Panc1 (cell line): Measurements from ENCODE around the gene TSPAN5. TPM values are rescaled to one million over a fixed set of nuclear protein-coding genes. Genes with fewer than 3 reads are reported as not detected.

Experiments
- ATAC-seq: fragments of 200-7000 bp; cut with Tn5 transposase; 2 replicates; pipeline ENCODE4 v1.9.1; 2020; ENCODE audit warnings: mild to moderate bottlenecking, moderate library complexity
- BruUV-seq: library from RNA; stranded (reverse); fragments of 400-500 nt; replicated peaks from 2 replicates; lab custom pipeline; 2021; lab: Mats Ljungman, UMichigan
- CTCF ChIA-PET: fragments of 300-600 bp; sonication (Branson Sonifier 250); formaldehyde crosslinking; loops from one replicate; lab custom pipeline; 2022; ENCODE audit warnings: antibody characterized with exemption; lab: Charles Lee
- POLR2A ChIA-PET: fragments of 300-600 bp; sonication (Branson Sonifier 250); formaldehyde crosslinking; loops from one replicate; lab custom pipeline; 2022; ENCODE audit warnings: antibody characterized with exemption; lab: Charles Lee
- DNase-seq: peaks from one replicate; pipeline ENCODE4 v3.0.0-alpha.2; 2010; ENCODE audit warnings: low read depth, low spot score
- H3K27ac ChIP-seq: 2 replicates; pipeline ENCODE4 v1.5.1; 2011; ENCODE audit warnings: mild to moderate bottlenecking, low read length, inconsistent platforms
- H3K27me3 ChIP-seq: fragments of 200-500 bp; sonication (Bioruptor generic); 2 replicates; pipeline ENCODE4 v1.6.0; 2014; ENCODE audit warnings: low read length, inconsistent platforms; ENCODE audit not compliant: control insufficient read depth, insufficient read depth
- H3K36me3 ChIP-seq: fragments of 200-500 bp; sonication (Bioruptor generic); 2 replicates; pipeline ENCODE4 v1.5.1; 2014; ENCODE audit warnings: inconsistent platforms, mild to moderate bottlenecking, low read length, moderate library complexity; ENCODE audit not compliant: control insufficient read depth, insufficient read depth
- H3K4me1 ChIP-seq: 2 replicates; pipeline ENCODE4 v1.5.1; 2011; ENCODE audit warnings: inconsistent platforms, mild to moderate bottlenecking, low read length, moderate library complexity; ENCODE audit not compliant: control insufficient read depth, insufficient read depth
- H3K4me3 ChIP-seq, 2 experiments: 2 replicates each; pipeline ENCODE4 v1.5.1; 2011 to 2012; ENCODE audit warnings: low read depth in 2 of 2, low read length in 2 of 2, mild to moderate bottlenecking in 2 of 2, inconsistent platforms in 1 of 2, moderate library complexity in 1 of 2
- H3K9me3 ChIP-seq: fragments of 200-500 bp; sonication (Bioruptor generic); 2 replicates; pipeline ENCODE4 v1.5.1; 2014; ENCODE audit warnings: low read depth, mild to moderate bottlenecking, inconsistent platforms, low read length, moderate library complexity; ENCODE audit not compliant: control insufficient read depth, insufficient read depth
- POLR2AphosphoS5 ChIP-seq: IDR thresholded peaks from 2 replicates; pipeline ENCODE4 v1.6.1; 2012; ENCODE audit warnings: mild to moderate bottlenecking, low read depth, low read length, moderate library complexity
- SIN3A ChIP-seq: IDR thresholded peaks from 2 replicates; pipeline ENCODE4 v1.6.1; 2012; ENCODE audit warnings: low read depth, mild to moderate bottlenecking, low read length, moderate library complexity, borderline replicate concordance; ENCODE audit not compliant: insufficient read depth
- TCF7L2 ChIP-seq: IDR thresholded peaks from 2 replicates; pipeline ENCODE4 v1.6.1; 2011; ENCODE audit warnings: mild to moderate bottlenecking, low read depth, low read length, inconsistent platforms
- in situ Hi-C: cut with HindIII; loops from 2 replicates; pipeline ENCODE4 v1.10.0; 2016; ENCODE audit warnings: low sequenced_read_pairs, low pct_unique_long_range_greater_than_20kb
- intact Hi-C: fragments of 100-400 bp; cut with micrococcal nuclease; formaldehyde crosslinking; loops from one replicate; pipeline ENCODE4 v1.10.0; 2022; ENCODE audit not compliant: unreplicated experiment
- total RNA-seq: library from RNA; stranded (reverse); gene quantifications from one replicate; pipeline ENCODE4 v1.2.1, GENCODE V29; 2021; ENCODE audit not compliant: unreplicated experiment
- TF ChIP-seq, protein P1 (sequence below), 2 experiments: IDR thresholded peaks; 2 replicates each; pipeline ENCODE4 v1.6.1; 2011 to 2012; ENCODE audit warnings: low read depth in 2 of 2, control low read depth in 1 of 2, low read length in 1 of 2, mild to moderate bottlenecking in 1 of 2, moderate library complexity in 1 of 2; ENCODE audit not compliant: insufficient read depth in 1 of 2
- TF ChIP-seq, protein P2 (sequence below): fragments of 450-650 bp; IDR thresholded peaks from 2 replicates; pipeline ENCODE4 v1.5.1; 2017; ENCODE audit warnings: mild to moderate bottlenecking

Gene TSPAN5
- total RNA-seq, 1 experiment from 2014 or later, result 61.9 TPM

DNA sequence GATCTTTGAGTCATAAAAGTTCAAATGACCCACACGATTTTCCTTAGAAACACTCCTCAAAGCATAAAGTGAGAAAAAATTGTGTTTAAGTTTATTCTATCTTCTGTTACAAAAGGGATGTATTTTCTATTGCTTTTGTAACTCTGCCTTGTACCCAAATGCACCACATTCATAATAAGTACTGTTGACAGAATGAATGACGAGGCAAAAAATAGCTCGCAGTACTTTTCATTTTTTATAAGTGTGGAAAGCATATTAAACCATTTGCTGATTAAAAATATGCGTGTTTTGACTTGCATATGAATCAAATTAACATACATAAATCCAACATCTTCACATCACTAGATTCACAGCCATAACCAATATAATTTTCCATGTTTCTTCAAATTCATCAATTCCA, 11.2 kb upstream of the TSPAN5 start:
- no peak overlapping the region for H3K4me3 ChIP-seq
- no TSS peak for BruUV-seq
- peaks cover 3% of the 10 kb centered on the region; the same call in 1 of the 2 replicates for H3K4me1 ChIP-seq
- no peaks in the 10 kb centered on the region for H3K9me3 ChIP-seq
- in situ Hi-C loops, result no loop called here
- no peak overlapping the region for H3K27ac ChIP-seq
- ChIA-PET POLR2A (no interaction called here), CTCF (no interaction called here)
- no peaks in the 10 kb centered on the region for H3K36me3 ChIP-seq
- DNase-seq (no peak), ATAC-seq (no peak)
- H3K27me3 ChIP-seq, result no peaks in the 10 kb centered on the region
- no peak for TF ChIP-seq TCF7L2
- no peak for TF ChIP-seq POLR2AphosphoS5
- TF ChIP-seq, protein P1, sequence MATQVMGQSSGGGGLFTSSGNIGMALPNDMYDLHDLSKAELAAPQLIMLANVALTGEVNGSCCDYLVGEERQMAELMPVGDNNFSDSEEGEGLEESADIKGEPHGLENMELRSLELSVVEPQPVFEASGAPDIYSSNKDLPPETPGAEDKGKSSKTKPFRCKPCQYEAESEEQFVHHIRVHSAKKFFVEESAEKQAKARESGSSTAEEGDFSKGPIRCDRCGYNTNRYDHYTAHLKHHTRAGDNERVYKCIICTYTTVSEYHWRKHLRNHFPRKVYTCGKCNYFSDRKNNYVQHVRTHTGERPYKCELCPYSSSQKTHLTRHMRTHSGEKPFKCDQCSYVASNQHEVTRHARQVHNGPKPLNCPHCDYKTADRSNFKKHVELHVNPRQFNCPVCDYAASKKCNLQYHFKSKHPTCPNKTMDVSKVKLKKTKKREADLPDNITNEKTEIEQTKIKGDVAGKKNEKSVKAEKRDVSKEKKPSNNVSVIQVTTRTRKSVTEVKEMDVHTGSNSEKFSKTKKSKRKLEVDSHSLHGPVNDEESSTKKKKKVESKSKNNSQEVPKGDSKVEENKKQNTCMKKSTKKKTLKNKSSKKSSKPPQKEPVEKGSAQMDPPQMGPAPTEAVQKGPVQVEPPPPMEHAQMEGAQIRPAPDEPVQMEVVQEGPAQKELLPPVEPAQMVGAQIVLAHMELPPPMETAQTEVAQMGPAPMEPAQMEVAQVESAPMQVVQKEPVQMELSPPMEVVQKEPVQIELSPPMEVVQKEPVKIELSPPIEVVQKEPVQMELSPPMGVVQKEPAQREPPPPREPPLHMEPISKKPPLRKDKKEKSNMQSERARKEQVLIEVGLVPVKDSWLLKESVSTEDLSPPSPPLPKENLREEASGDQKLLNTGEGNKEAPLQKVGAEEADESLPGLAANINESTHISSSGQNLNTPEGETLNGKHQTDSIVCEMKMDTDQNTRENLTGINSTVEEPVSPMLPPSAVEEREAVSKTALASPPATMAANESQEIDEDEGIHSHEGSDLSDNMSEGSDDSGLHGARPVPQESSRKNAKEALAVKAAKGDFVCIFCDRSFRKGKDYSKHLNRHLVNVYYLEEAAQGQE (IDR thresholded peaks at IDR 0.05; ENCODE audit: insufficient read depth in 1 of 2, low read depth in 2 of 2, low read length in 1 of 2), result no peak
- TF ChIP-seq SIN3A, result no peak
- TF ChIP-seq, protein P2, sequence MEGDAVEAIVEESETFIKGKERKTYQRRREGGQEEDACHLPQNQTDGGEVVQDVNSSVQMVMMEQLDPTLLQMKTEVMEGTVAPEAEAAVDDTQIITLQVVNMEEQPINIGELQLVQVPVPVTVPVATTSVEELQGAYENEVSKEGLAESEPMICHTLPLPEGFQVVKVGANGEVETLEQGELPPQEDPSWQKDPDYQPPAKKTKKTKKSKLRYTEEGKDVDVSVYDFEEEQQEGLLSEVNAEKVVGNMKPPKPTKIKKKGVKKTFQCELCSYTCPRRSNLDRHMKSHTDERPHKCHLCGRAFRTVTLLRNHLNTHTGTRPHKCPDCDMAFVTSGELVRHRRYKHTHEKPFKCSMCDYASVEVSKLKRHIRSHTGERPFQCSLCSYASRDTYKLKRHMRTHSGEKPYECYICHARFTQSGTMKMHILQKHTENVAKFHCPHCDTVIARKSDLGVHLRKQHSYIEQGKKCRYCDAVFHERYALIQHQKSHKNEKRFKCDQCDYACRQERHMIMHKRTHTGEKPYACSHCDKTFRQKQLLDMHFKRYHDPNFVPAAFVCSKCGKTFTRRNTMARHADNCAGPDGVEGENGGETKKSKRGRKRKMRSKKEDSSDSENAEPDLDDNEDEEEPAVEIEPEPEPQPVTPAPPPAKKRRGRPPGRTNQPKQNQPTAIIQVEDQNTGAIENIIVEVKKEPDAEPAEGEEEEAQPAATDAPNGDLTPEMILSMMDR, result no peak
- intact Hi-C loops, result no loop called here

DNA sequence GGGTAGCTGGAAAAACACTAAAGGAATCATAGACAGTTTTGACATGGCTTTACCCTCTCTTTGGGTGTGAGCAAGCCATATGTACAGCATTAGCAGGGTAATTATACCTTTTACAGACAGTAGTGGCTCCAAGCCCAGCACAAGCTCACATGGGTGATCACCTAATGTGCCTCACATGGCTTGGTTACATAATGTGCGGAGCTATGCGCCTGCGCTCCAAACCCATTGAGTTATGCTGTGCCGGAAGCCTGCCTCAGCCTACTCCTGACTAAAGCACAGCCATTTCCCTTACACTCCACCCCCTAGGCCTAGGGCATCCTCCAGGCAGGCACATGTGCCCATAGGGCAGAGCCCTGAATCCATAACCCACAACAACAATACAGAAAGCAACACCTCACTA, 6.5 kb upstream of the TSPAN5 start:
- Histone ChIP-seq H3K27me3 (no peaks in the 10 kb centered on the region), H3K9me3 (no peaks in the 10 kb centered on the region), H3K4me3 (no peak overlapping the region), H3K27ac (no peak overlapping the region), H3K4me1 (peaks cover 10% of the 10 kb centered on the region), H3K36me3 (no peaks in the 10 kb centered on the region)
- no TSS peak for BruUV-seq
- TF ChIP-seq SIN3A (no peak), TCF7L2 (no peak), POLR2AphosphoS5 (no peak)
- TF ChIP-seq, protein P2, result no peak
- TF ChIP-seq, protein P1 (IDR thresholded peaks at IDR 0.05; ENCODE audit: insufficient read depth in 1 of 2, low read depth in 2 of 2, low read length in 1 of 2), result no peak
- DNase-seq (no peak), ATAC-seq (no peak)
- intact Hi-C loops (loop anchor here (5.0 kb wide), 1 partner anchor 262 kb away; the partner anchor contains the start of gene EIF4E), in situ Hi-C loops (no loop called here)
- ChIA-PET CTCF (no interaction called here), POLR2A (no interaction called here)
